WTC11 (cell line): ENCODE results near the gene APCS.

Source experiments
- JUN ChIP-seq: sonication (generic); formaldehyde crosslinking; IDR thresholded peaks from 2 replicates; pipeline ENCODE4 v1.8.0; 2023; ENCODE audit warnings: mild to moderate bottlenecking, missing genetic modification reagents
- ZNF138 ChIP-seq: sonication (generic); formaldehyde crosslinking; conservative IDR thresholded peaks from 2 replicates; pipeline ENCODE4 v1.8.1; 2022; ENCODE audit warnings: mild to moderate bottlenecking, moderate library complexity, missing genetic modification reagents
- ZNF423 ChIP-seq: fragments of 250-450 bp; sonication (Bioruptor Pico); IDR thresholded peaks from 2 replicates; pipeline ENCODE4 v2.1.2; 2022; ENCODE audit warnings: mild to moderate bottlenecking, moderate library complexity
- TF ChIP-seq, protein P1 (sequence below): fragments of 200-600 bp; IDR thresholded peaks from 2 replicates; pipeline ENCODE4 v1.8.0; 2022; ENCODE audit warnings: antibody characterized with exemption

DNA sequence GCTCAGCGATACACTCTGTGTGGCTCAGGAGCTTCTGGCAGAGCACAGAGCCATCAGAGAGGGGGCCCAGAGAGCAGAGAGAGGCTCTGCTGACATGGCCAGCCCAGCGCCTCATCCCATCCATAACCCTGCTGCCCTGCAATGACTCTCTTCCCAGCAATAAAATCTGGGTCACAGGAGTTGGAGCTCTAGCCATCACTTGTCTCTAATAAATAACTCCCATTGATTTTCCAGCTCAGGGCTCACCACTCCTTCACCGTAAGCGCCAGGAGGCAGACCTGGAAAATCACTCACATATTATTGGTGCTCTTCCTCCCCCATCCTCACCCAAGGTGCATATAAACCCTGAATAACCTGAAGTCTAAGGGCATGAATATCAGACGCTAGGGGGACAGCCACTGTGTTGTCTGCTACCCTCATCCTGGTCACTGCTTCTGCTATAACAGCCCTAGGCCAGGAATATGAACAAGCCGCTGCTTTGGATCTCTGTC is at the start of gene APCS:
- TF ChIP-seq, protein P1, sequence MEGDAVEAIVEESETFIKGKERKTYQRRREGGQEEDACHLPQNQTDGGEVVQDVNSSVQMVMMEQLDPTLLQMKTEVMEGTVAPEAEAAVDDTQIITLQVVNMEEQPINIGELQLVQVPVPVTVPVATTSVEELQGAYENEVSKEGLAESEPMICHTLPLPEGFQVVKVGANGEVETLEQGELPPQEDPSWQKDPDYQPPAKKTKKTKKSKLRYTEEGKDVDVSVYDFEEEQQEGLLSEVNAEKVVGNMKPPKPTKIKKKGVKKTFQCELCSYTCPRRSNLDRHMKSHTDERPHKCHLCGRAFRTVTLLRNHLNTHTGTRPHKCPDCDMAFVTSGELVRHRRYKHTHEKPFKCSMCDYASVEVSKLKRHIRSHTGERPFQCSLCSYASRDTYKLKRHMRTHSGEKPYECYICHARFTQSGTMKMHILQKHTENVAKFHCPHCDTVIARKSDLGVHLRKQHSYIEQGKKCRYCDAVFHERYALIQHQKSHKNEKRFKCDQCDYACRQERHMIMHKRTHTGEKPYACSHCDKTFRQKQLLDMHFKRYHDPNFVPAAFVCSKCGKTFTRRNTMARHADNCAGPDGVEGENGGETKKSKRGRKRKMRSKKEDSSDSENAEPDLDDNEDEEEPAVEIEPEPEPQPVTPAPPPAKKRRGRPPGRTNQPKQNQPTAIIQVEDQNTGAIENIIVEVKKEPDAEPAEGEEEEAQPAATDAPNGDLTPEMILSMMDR: no peak
- TF ChIP-seq JUN (CRISPR knock-in tag) (no peak), ZNF138 (CRISPR knock-in tag) (no peak), ZNF423 (CRISPR knock-in tag) (no peak)
